HG03066 (cell line): ENCODE results near the gene EEF1A1.
"Not testable (repeated sequence)": the region's sequence is repeated elsewhere in the genome, so short reads cannot be mapped to it uniquely, and the experiment has no call there.

Experiments used
- ATAC-seq: cut with Tn5 transposase; IDR thresholded peaks from one replicate; pipeline ENCODE4 v1.9.1; 2021; ENCODE audit warnings: low read depth; ENCODE audit not compliant: unreplicated experiment

The EEF1A1 gene

DNA sequence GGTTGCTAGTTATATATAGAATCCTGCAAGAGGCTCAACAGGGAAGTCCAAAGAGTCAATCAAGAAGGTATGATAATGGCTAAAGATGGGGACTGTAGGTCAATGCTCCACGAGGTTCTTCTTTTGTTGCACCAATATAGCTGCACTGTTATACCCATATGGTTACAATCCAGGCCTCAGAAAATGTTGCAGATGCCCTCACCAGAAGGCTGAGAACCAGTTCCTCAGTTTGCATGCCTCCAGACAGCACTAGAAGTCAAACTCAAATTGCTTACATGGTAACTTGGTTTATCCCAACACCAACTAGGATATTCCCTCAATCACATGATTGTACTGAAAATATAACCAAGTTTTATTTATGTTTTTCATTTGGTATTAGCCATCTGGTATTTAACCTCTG is 12.1 kb downstream of the EEF1A1 start:
- no peak for ATAC-seq

DNA sequence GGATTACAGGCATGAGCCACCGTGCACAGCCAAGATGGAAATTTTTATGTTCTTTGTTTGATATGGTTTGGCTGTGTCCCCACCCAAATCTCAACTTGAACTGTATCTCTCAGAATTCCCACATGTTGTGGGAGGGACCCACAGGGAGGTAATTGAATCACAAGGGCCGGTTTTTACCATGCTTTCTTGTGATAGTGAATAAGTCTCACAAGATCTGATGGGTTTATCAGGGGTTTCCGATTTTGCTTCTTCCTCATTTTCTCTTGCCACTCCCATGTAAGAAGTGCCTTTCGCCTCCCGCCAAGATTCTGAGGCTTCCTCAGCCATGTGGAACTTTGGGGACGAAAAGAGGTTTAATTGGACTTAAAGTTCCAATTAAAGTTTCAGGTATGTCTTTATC is 14.6 kb downstream of the EEF1A1 start:
- ATAC-seq: no peak

DNA sequence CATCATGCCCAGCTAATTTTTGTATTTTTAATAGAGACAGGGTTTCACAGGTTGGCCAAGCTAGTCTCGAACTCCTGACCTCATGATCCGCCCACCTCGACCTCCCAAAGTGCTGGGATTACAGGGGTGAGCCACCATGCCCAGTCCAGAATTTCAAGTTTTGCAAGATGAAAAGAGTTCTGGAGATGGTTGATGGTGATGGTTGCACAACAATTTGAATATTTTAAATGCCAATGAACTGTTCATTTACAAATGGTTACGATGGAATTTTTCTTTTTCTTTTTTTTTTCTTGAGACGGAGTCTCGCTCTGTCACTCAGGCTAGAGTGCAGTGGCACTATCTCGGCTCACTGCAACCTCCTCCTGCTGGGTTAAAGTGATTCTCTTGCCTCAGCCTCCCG is 15.1 kb downstream of the EEF1A1 start:
- ATAC-seq: not testable (repeated sequence)

DNA sequence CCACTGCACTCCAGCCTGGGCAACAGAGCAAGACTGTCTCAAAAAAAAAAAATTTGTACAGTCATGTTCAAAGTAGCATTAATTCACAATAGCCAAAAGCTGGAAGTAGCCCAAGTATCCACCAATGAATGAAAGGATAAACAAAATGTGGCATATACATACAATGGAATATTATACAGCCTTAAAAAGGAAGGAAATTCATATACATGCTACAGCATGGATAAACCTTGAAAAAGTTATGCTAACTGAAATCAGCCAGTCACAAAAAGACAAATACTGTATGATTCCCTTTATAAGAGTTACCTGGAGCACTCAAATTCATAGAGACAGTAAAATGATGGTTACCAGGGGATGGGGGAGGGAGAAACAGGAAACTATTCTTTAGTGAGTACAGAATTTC is 15.7 kb downstream of the EEF1A1 start:
- no peak for ATAC-seq

DNA sequence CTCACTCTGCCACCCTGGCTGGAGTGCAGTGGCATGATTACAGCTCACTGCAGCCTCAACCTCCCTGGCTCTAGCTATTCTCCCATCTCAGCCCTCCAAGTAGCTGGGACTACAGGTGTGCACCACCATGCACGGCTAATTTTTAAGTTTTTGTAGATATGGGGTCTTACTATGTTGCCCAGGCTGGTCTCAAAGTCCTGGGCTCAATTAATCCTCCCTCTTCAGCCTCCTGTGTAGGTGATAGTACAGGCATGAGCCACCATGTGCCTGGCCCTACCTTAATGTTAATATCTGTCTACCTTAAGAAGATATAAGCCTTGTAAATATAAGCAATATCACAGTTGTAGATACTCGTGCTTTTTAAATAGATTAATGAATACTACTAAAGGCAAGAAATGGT is 16.7 kb downstream of the EEF1A1 start:
- ATAC-seq: no peak

DNA sequence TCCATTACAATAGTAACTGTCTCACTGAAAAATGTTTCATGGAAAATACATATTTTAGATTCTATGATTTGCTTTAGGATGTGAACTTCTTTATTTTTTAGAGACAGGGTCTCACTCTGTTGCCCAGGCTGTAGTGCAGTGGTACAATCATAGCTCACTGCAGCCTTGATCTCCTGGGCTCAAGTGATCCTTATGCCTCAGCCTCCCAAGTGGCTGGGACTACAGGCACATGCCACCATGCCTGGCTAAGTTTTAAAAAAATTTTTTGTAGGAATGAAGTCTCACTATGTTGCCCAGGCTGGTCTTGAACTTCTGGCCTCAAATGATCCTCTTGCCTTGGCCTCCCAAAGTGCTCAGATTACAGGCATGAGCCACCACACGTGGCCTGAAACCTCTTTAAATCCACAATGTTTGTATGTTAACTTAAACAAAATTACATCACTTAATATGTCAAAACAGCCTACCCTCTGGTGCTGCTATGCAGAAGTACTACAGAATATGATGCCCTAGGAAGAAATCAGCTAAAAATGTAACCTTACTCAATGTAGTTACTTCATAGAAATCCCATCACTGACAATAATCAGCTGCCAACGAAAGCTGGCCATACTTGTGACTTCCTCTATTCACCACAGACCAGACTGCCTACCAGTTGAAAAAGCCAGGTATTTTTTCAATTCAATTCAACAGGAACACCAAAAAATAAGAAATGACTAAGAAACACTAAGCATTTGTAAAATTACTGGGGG is 17.6 kb downstream of the EEF1A1 start:
- ATAC-seq: no peak

DNA sequence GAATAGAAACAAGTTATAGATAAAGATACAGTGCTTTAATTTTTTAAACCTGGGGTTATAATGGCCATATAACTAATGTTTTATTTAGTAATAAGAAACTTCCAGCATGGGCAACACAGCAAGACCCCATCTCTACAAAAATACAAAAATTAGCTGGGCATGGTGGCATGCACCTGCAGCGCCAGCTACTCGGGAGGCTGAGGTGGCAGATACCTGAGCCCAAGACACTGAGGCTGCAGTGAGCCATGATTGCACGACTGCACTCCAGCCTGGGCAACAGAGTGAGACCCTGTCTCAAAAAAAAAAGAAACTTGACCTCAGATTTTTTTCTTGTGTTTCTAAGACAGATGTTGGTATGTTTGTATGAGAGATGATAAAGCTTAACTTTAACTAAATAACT is 22.9 kb downstream of the EEF1A1 start:
- no peak for ATAC-seq

DNA sequence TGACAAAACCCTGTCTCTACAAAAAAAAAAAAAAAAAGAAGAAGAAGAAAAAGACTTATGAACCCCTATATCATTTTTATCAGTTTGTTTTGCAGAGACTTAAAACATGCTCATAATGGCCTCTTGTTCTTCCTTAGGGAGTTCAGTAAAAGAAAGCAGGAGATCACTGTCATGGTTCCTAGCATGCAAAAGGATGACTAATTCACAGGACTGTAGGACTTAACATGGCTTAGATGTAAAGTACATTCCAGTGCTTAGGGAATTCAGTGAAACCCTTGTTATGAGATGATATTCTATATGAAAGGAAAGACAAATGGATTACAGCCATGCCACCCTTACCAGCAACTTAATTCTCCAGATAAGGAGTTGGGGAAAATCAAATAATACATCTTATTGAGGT is 29.5 kb downstream of the EEF1A1 start:
- ATAC-seq: no peak

DNA sequence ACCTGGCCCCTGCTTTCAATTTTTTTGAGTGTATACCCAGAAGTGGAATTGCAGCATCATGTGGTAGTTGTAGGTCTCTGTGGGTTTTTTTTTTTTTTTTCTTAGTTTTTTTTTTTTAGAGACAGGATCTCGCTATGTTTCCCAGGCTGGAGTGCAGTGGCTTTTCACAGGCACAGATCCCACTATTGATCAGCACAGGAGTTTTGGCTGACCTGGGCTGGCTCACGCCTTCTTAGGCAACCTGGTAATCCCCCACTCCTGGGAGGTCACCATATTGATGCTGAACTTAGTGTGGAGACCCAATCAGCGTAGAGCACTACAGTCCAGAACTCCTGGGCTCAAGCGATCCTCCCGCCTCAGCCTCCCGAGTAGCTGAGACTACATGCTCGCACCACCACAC is 33.4 kb downstream of the EEF1A1 start:
- ATAC-seq: no peak

DNA sequence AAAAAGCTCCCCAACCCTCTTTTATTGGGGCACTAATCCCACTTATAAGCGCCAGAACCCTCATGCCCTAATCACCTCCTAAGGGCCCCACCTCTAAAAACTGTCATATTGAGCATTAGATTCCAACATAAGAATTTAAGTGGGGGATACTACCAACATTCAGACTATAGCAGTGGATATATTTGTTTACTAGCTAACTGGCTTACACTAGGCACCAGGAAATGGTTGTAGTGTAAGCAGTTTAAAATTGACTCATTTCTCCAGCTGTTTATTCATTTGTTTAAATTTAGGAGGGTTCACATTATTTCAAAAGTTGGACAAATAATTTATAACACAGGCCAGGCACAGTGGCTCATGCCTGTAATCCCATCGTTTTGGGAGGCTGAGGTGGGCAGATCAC is 36.4 kb downstream of the EEF1A1 start:
- no peak for ATAC-seq

DNA sequence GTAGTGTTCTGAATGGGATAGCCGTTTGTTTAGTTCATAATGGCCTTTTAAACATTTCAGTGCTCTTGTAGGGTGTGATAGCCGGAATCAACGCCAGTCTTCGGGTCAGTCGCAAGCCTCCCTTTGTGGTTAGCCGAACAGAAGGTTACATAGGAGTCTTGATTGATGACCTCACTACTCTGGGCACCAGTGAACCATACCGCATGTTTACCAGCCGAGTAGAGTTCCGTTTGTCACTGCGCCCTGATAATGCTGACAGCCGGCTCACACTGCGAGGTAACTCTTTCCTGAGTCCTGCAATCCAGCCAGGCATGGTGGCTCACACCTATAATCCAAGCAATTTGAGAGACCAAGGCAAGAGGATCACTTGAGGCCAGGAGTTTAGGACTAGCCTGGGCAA is 38.9 kb downstream of the EEF1A1 start:
- no peak for ATAC-seq

DNA sequence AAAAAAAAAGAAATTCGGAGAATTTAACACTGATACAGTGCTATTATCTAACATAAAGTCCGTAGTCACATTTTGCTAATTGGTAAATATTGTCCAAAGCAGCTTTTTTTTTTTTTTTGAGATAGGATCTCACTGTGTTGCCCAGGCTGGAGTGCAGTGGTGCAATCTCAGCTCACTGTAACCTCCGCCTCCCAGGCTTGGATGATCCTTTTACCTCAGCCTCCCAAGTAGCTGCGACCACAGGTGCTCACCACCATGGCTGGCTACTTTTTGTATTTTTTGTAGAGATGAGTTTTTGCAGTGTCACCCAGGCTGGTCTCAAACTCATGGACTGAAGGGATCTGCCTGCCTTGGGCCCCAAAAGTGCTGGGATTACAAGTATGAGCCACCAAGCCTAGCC is 43.4 kb downstream of the EEF1A1 start:
- no peak for ATAC-seq

DNA sequence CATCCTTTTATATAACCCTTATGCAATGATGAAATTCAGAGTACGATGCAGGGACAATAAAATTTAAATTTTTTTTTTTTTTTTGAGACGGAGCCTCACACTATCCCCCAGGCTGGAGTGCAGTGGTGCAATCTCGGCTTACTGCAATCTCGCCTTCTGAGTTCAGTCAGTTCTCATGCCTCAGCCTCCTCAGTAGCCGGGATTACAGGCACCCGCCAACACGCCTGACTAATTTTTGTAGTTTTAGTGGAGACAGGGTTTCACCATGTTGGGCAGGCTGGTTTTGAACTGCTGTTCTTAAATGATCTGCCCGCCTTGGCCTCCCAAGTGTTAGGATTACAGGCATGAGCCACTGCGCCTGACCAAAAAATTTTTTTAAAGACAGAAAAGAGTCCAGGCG is 44.1 kb downstream of the EEF1A1 start:
- no peak for ATAC-seq

DNA sequence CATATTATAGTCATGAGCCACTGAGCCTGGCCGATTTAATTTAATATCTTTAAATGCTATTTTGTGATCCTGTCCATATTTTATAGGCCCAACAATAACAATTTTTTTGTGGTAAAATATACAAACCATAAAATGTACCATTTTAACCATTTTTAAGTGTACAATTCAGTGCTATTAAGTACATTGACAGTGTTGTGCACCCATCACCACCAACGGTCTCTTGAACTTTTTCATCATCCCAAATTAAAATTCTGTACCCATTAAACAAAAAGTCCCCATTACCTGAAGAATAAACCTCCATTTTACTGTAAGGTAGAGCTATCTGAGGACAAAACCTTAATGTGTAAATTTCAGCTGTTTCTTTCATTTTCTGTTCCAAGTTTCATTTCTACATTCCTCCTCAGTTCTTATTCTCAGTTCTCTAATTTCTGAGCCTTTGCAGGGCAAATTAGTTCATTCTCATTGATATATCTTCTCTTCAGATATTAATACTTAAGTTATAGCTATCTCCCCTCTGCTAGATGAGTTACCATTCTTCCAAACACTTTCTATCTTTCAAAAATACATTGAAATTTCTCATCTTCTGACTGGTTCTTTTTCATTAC is 49.0 kb downstream of the EEF1A1 start:
- ATAC-seq: peak; percentile 94
